ENCODE results near the gene PLXNB2. TPM values are rescaled to one million over a fixed set of nuclear protein-coding genes. Genes with fewer than 3 reads are reported as not detected.
"Not testable (repeated sequence)": the region's sequence is repeated elsewhere in the genome, so short reads cannot be mapped to it uniquely, and the experiment has no call there.

Gene PLXNB2
- 31.2 and 40.5 TPM in 2 replicates for total RNA-seq (2014; rRNA removed; shearing (Covaris generic))
- polyA plus RNA-seq (2015; cell fraction: cytosol; rRNA removed) = 95.9 and 103 TPM in 2 replicates
- 115 and 119 TPM in 2 replicates for polyA plus RNA-seq (2015; cell fraction: nucleus; rRNA removed)

- in situ Hi-C loops (cut with HindIII; ENCODE audit: low pct_unique_long_range_greater_than_20kb, low sequenced_read_pairs) = no loop called here
- peak; percentile 72 for DNase-seq (ENCODE audit: low read depth, low spot score)
Observed at GRCh38 chr22:50306753-50307749, at the start of gene PLXNB2. TSS of gene PLXNB2 (minus strand) at chr22:50307646. CDS start at chr22:50290584, 17,062 bp downstream.

- in situ Hi-C loops (cut with HindIII; ENCODE audit: low pct_unique_long_range_greater_than_20kb, low sequenced_read_pairs) = no loop called here
- DNase-seq (ENCODE audit: low read depth, low spot score) = no peak
Observed at GRCh38 chr22:50357222-50357621, 49.8 kb upstream of the PLXNB2 start.

- no peak for DNase-seq (ENCODE audit: low read depth, low spot score)
- in situ Hi-C loops (cut with HindIII; ENCODE audit: low pct_unique_long_range_greater_than_20kb, low sequenced_read_pairs) = no loop called here
Observed at GRCh38 chr22:50356186-50356585, 48.7 kb upstream of the PLXNB2 start.

GRCh38 chr22:50348058-50348457, 40.6 kb upstream of the PLXNB2 start:
- DNase-seq (ENCODE audit: low read depth, low spot score) = no peak
- in situ Hi-C loops (cut with HindIII; ENCODE audit: low pct_unique_long_range_greater_than_20kb, low sequenced_read_pairs) = no loop called here

- in situ Hi-C loops (cut with HindIII; ENCODE audit: low pct_unique_long_range_greater_than_20kb, low sequenced_read_pairs) = no loop called here
- DNase-seq (ENCODE audit: low read depth, low spot score) = no peak
Observed at GRCh38 chr22:50347157-50347556, 39.7 kb upstream of the PLXNB2 start.

GRCh38 chr22:50346470-50346869, 39.0 kb upstream of the PLXNB2 start:
- DNase-seq (ENCODE audit: low read depth, low spot score) = no peak
- in situ Hi-C loops (cut with HindIII; ENCODE audit: low pct_unique_long_range_greater_than_20kb, low sequenced_read_pairs) = no loop called here

- no peak for DNase-seq (ENCODE audit: low read depth, low spot score)
- in situ Hi-C loops (cut with HindIII; ENCODE audit: low pct_unique_long_range_greater_than_20kb, low sequenced_read_pairs) = no loop called here
Observed at GRCh38 chr22:50343541-50343935, 36.1 kb upstream of the PLXNB2 start.

- peak; percentile 76 for DNase-seq (ENCODE audit: low read depth, low spot score)
- in situ Hi-C loops (cut with HindIII; ENCODE audit: low pct_unique_long_range_greater_than_20kb, low sequenced_read_pairs) = no loop called here
Observed at GRCh38 chr22:50342651-50343540, 35.5 kb upstream of the PLXNB2 start, which contains the start of gene PPP6R2. TSS of gene PPP6R2 (plus strand) at chr22:50343327. CDS start at chr22:50393909, 50,582 bp downstream.

- peak; percentile 92 for DNase-seq (ENCODE audit: low read depth, low spot score)
- in situ Hi-C loops (cut with HindIII; ENCODE audit: low pct_unique_long_range_greater_than_20kb, low sequenced_read_pairs) = no loop called here
Observed at GRCh38 chr22:50341977-50342650, 34.7 kb upstream of the PLXNB2 start.

- peak; percentile 28 for DNase-seq (ENCODE audit: low read depth, low spot score)
- in situ Hi-C loops (cut with HindIII; ENCODE audit: low pct_unique_long_range_greater_than_20kb, low sequenced_read_pairs) = no loop called here
Observed at GRCh38 chr22:50339945-50340879, 32.8 kb upstream of the PLXNB2 start.

GRCh38 chr22:50338860-50339462, 31.5 kb upstream of the PLXNB2 start:
- in situ Hi-C loops (cut with HindIII; ENCODE audit: low pct_unique_long_range_greater_than_20kb, low sequenced_read_pairs) = no loop called here
- no peak for DNase-seq (ENCODE audit: low read depth, low spot score)

GRCh38 chr22:50338042-50338573, 30.7 kb upstream of the PLXNB2 start:
- DNase-seq (ENCODE audit: low read depth, low spot score) = no peak
- in situ Hi-C loops (cut with HindIII; ENCODE audit: low pct_unique_long_range_greater_than_20kb, low sequenced_read_pairs) = no loop called here

- in situ Hi-C loops (cut with HindIII; ENCODE audit: low pct_unique_long_range_greater_than_20kb, low sequenced_read_pairs) = no loop called here
Observed at GRCh38 chr22:50337262-50338041, 30.0 kb upstream of the PLXNB2 start.

GRCh38 chr22:50334433-50334832, 27.0 kb upstream of the PLXNB2 start:
- in situ Hi-C loops (cut with HindIII; ENCODE audit: low pct_unique_long_range_greater_than_20kb, low sequenced_read_pairs); DNase-seq (ENCODE audit: low read depth, low spot score): not testable (repeated sequence)

More at GRCh38 chr22:50337262-50338041, 30.0 kb upstream of the PLXNB2 start:
- DNase-seq (ENCODE audit: low read depth, low spot score) = no peak

GRCh38 chr22:50329236-50329635, 21.8 kb upstream of the PLXNB2 start:
- in situ Hi-C loops (cut with HindIII; ENCODE audit: low pct_unique_long_range_greater_than_20kb, low sequenced_read_pairs) = no loop called here
- DNase-seq (ENCODE audit: low read depth, low spot score) = no peak

Measured in SK-MEL-5 (cell line).